Esophagus squamous epithelium (tissue), 5 donors: ENCODE measurements around the gene SOCS2. TPM values are rescaled to one million over a fixed set of nuclear protein-coding genes. Genes with fewer than 3 reads are reported as not detected.

ENCODE experiments used
- DNase-seq: peaks from one replicate; lab custom pipeline; 2025; lab: John Stamatoyannopoulos, UW
- H3K27ac ChIP-seq, 4 donors: fragments of 200-600 bp; sonication (generic); one replicate each; pipeline ENCODE4 v1.5.1; 2016 to 2019; ENCODE audit warnings: mild to moderate bottlenecking in 1 of 4
- H3K27me3 ChIP-seq, 4 donors: fragments of 200-600 bp; sonication (generic); 1 replicate in 3 of 4; 2 replicates in 1 of 4; pipeline versions ENCODE4 v1.5.1 to v1.6.0; 2017 to 2021; ENCODE audit warnings: antibody characterized with exemption in 1 of 4
- H3K36me3 ChIP-seq, 3 donors: fragments of 200-600 bp; sonication (generic); one replicate each; pipeline ENCODE4 v1.5.1; 2016 to 2019
- H3K4me1 ChIP-seq, 3 donors: fragments of 200-600 bp; sonication (generic); one replicate each; pipeline ENCODE4 v1.5.1; 2017 to 2019
- H3K4me3 ChIP-seq, 4 donors: fragments of 200-600 bp; sonication (generic); 1 replicate in 3 of 4; 2 replicates in 1 of 4; pipeline ENCODE4 v1.5.1; 2016 to 2019; ENCODE audit warnings: mild to moderate bottlenecking in 2 of 4, moderate library complexity in 1 of 4
- H3K9me3 ChIP-seq, 3 donors: fragments of 200-600 bp; sonication (generic); one replicate each; pipeline ENCODE4 v1.5.1; 2016 to 2019
- CTCF ChIP-seq, 6 experiments: fragments of 450-650 bp in 4 of 6; fragments of 200-600 bp in 2 of 6; sonication (generic) in 2 of 6; IDR thresholded peaks; one replicate each; pipeline ENCODE4 v1.5.1; 2016 to 2019; ENCODE audit warnings: antibody characterized with exemption in 6 of 6, mild to moderate bottlenecking in 4 of 6, moderate library complexity in 4 of 6
- POLR2A ChIP-seq, 4 donors: fragments of 450-650 bp; IDR thresholded peaks; one replicate each; pipeline ENCODE4 v1.6.1; 2017; ENCODE audit warnings: antibody characterized with exemption in 4 of 4, mild to moderate bottlenecking in 4 of 4, moderate library complexity in 3 of 4
- WGBS, 2 donors: methylation state at CpG; one replicate each; pipeline ENCODE4 v1.1.5; 2018; 5-methylcytosine and 5-hydroxymethylcytosine counted together
- intact Hi-C: fragments of 100-400 bp; cut with DNase I; formaldehyde crosslinking; loops from one replicate; pipeline ENCODE4 v1.15.0; 2022
- total RNA-seq, 4 donors: library from RNA; depleted of rRNA; stranded (reverse); fragments of >200 nt; gene quantifications; one replicate each; pipeline ENCODE4 v1.1.0, GENCODE V29; 2016
- donor health status: DM: yes; HTN: yes; CAD: no.

The SOCS2 gene
- total RNA-seq, 4 donors from 2014 or later: 3.4 to 18.5 (median 9.8) TPM

- intact Hi-C loops: no loop called here
- no peak for DNase-seq
- WGBS, 2 donors: 78 to 94% methylated on average over 1 of the region's 1 CpG
- TF ChIP-seq CTCF (IDR thresholded peaks at IDR 0.05): no peak
- TF ChIP-seq POLR2A (IDR thresholded peaks at IDR 0.05): no peak
- H3K9me3 ChIP-seq: no peaks in the 10 kb centered on the region
- no peak overlapping the region for H3K4me3 ChIP-seq
- no peaks in the 10 kb centered on the region for H3K4me1 ChIP-seq
- H3K27me3 ChIP-seq: no peaks in the 10 kb centered on the region
- H3K36me3 ChIP-seq: no peaks in the 10 kb centered on the region
- H3K27ac ChIP-seq: no peak overlapping the region
Measured at GRCh38 chr12:93540466-93540865, 32.0 kb upstream of the SOCS2 start.

- Histone ChIP-seq H3K4me3 (no peak overlapping the region), H3K36me3 (no peaks in the 10 kb centered on the region), H3K4me1 (no peaks in the 10 kb centered on the region), H3K27ac (no peak overlapping the region), H3K9me3 (no peaks in the 10 kb centered on the region), H3K27me3 (no peaks in the 10 kb centered on the region)
- DNase-seq: no peak
- intact Hi-C loops: no loop called here
- TF ChIP-seq CTCF (IDR thresholded peaks at IDR 0.05) (no peak), POLR2A (IDR thresholded peaks at IDR 0.05) (no peak)
- 60% methylated on average over 4 of the region's 4 CpGs for WGBS, 2 donors
Measured at GRCh38 chr12:93541578-93542225, 30.8 kb upstream of the SOCS2 start.

- no peak overlapping the region for H3K4me3 ChIP-seq
- H3K27me3 ChIP-seq: no peaks in the 10 kb centered on the region
- no peak for TF ChIP-seq POLR2A (IDR thresholded peaks at IDR 0.05)
- TF ChIP-seq CTCF (IDR thresholded peaks at IDR 0.05): no peak
- no peaks in the 10 kb centered on the region for H3K9me3 ChIP-seq
- no peaks in the 10 kb centered on the region for H3K36me3 ChIP-seq
- no peak overlapping the region for H3K27ac ChIP-seq
- WGBS, 2 donors: 86 to 92% methylated on average over 2 of the region's 2 CpGs
- no peak for DNase-seq
- intact Hi-C loops: no loop called here
- H3K4me1 ChIP-seq: no peaks in the 10 kb centered on the region
Measured at GRCh38 chr12:93547778-93548177, 24.7 kb upstream of the SOCS2 start.

GRCh38 chr12:93549174-93549573, 23.3 kb upstream of the SOCS2 start:
- DNase-seq: no peak
- intact Hi-C loops: no loop called here
- Histone ChIP-seq H3K36me3 (no peaks in the 10 kb centered on the region), H3K4me1 (no peaks in the 10 kb centered on the region), H3K27ac (no peak overlapping the region), H3K27me3 (no peaks in the 10 kb centered on the region), H3K4me3 (no peak overlapping the region), H3K9me3 (no peaks in the 10 kb centered on the region)
- TF ChIP-seq POLR2A (IDR thresholded peaks at IDR 0.05) (no peak), CTCF (IDR thresholded peaks at IDR 0.05) (no peak)
- WGBS, 2 donors: 83 to 86% methylated on average over 3 to 6 of the region's 6 CpGs

GRCh38 chr12:93550748-93551611, 21.5 kb upstream of the SOCS2 start:
- no peaks in the 10 kb centered on the region for H3K4me1 ChIP-seq
- H3K36me3 ChIP-seq: no peaks in the 10 kb centered on the region
- no peak overlapping the region for H3K4me3 ChIP-seq
- H3K9me3 ChIP-seq: no peaks in the 10 kb centered on the region
- H3K27ac ChIP-seq: no peak overlapping the region
- WGBS, 2 donors: 72 to 76% methylated on average over 10 of the region's 11 CpGs
- no peaks in the 10 kb centered on the region for H3K27me3 ChIP-seq
- TF ChIP-seq CTCF (IDR thresholded peaks at IDR 0.05) (no peak), POLR2A (IDR thresholded peaks at IDR 0.05) (no peak)
- DNase-seq: no peak
- intact Hi-C loops: no loop called here
